Peyer's patch (tissue), 4 donors: ENCODE results near the gene EHD4. TPM values are rescaled to one million over a fixed set of nuclear protein-coding genes. Genes with fewer than 3 reads are reported as not detected.

Experiments used
- DNase-seq, 3 donors: peaks; one replicate each; pipeline ENCODE4 v3.0.0-alpha.2; 2017 to 2019
- H3K27ac ChIP-seq, 4 donors: fragments of 200-600 bp; sonication (generic); one replicate each; pipeline ENCODE4 v1.5.1; 2016 to 2019
- H3K27me3 ChIP-seq, 2 donors: fragments of 200-600 bp; sonication (generic); one replicate each; pipeline ENCODE4 v1.5.1; 2019
- H3K36me3 ChIP-seq, 3 donors: fragments of 200-600 bp; sonication (generic); one replicate each; pipeline ENCODE4 v1.5.1; 2016 to 2019
- H3K4me1 ChIP-seq, 4 donors: fragments of 200-600 bp; sonication (generic); one replicate each; pipeline ENCODE4 v1.5.1; 2016 to 2019
- H3K4me3 ChIP-seq, 4 donors: fragments of 200-600 bp; sonication (generic); 1 replicate in 3 of 4; 2 replicates in 1 of 4; pipeline ENCODE4 v1.5.1; 2016 to 2019; ENCODE audit warnings: mild to moderate bottlenecking in 1 of 4
- H3K9me3 ChIP-seq, 4 donors: fragments of 200-600 bp; sonication (generic); one replicate each; pipeline ENCODE4 v1.5.1; 2016 to 2019; ENCODE audit warnings: mild to moderate bottlenecking in 1 of 4
- POLR2A ChIP-seq, 2 donors: fragments of 450-650 bp; IDR thresholded peaks; one replicate each; pipeline ENCODE4 v1.5.1; 2017; ENCODE audit warnings: antibody characterized with exemption in 2 of 2, mild to moderate bottlenecking in 2 of 2, moderate library complexity in 2 of 2
- total RNA-seq, 4 donors: library from RNA; depleted of rRNA; stranded (reverse); fragments of >200 nt; gene quantifications; one replicate each; pipeline ENCODE4 v1.1.0, GENCODE V29; 2016
- TF ChIP-seq, protein P1 (sequence below), 6 experiments: fragments of 450-650 bp in 4 of 6; fragments of 200-600 bp in 2 of 6; sonication (generic) in 1 of 6; IDR thresholded peaks; one replicate each; pipeline ENCODE4 v1.5.1; 2017 to 2019; ENCODE audit warnings: antibody characterized with exemption in 6 of 6, mild to moderate bottlenecking in 3 of 6, moderate library complexity in 1 of 6

EHD4 gene
- total RNA-seq, 4 donors from 2014 or later, result 23.1 to 53.9 (median 34.9) TPM

DNA sequence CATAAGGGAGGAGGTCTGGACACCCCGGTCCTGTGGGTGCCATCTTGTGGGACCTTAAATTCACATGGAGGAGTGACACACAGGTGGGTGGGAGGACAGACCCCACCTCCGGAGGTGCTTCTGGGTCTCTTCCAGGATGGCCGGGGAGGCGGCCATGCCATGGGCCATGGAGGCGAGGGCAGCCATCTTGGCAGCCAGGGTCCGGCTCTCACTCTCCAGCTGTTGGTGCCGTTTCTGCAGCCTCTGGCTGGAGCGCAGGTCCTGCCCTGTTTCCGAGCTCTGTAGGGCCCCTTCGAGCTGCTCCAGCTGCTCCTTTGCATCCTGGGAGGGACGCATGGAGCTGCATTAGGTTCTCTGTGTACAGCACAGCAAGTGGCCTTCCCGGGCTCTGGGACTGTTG lies 97.6 kb downstream of the EHD4 start:
- no peaks in the 10 kb centered on the region for H3K9me3 ChIP-seq
- TF ChIP-seq, protein P1, sequence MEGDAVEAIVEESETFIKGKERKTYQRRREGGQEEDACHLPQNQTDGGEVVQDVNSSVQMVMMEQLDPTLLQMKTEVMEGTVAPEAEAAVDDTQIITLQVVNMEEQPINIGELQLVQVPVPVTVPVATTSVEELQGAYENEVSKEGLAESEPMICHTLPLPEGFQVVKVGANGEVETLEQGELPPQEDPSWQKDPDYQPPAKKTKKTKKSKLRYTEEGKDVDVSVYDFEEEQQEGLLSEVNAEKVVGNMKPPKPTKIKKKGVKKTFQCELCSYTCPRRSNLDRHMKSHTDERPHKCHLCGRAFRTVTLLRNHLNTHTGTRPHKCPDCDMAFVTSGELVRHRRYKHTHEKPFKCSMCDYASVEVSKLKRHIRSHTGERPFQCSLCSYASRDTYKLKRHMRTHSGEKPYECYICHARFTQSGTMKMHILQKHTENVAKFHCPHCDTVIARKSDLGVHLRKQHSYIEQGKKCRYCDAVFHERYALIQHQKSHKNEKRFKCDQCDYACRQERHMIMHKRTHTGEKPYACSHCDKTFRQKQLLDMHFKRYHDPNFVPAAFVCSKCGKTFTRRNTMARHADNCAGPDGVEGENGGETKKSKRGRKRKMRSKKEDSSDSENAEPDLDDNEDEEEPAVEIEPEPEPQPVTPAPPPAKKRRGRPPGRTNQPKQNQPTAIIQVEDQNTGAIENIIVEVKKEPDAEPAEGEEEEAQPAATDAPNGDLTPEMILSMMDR (IDR thresholded peaks at IDR 0.05), result no peak
- no peak for TF ChIP-seq POLR2A (IDR thresholded peaks at IDR 0.05)
- no peak overlapping the region for H3K27ac ChIP-seq
- H3K4me3 ChIP-seq, result no peak overlapping the region
- H3K27me3 ChIP-seq, result no peaks in the 10 kb centered on the region
- no peaks in the 10 kb centered on the region for H3K4me1 ChIP-seq
- H3K36me3 ChIP-seq, result no peaks in the 10 kb centered on the region
- DNase-seq, result no peak

DNA sequence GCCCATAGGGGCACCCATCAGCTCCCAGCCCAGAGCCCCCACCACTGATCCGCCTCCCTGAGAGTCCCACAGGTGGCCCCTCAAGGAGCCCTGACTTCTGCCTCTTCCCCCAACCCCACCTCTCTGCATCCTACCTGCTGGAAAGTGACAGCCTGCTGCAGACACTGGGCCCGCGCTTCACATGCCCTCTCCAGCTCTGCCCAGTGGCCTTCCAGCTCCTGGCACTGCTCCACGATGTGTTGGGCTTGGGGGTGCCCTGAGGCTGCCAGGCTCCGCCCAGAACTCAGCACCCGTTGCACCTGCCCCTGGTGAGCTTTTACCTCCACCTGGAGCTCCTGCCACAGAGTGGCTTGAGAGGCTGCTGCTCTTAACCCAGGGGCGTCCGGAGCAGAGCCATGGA lies 98.6 kb downstream of the EHD4 start:
- DNase-seq, result no peak
- no peaks in the 10 kb centered on the region for H3K9me3 ChIP-seq
- H3K4me3 ChIP-seq, result no peak overlapping the region
- no peak for TF ChIP-seq POLR2A (IDR thresholded peaks at IDR 0.05)
- TF ChIP-seq, protein P1 (IDR thresholded peaks at IDR 0.05), result no peak
- H3K27me3 ChIP-seq, result no peaks in the 10 kb centered on the region
- no peaks in the 10 kb centered on the region for H3K4me1 ChIP-seq
- H3K36me3 ChIP-seq, result no peaks in the 10 kb centered on the region
- no peak overlapping the region for H3K27ac ChIP-seq

DNA sequence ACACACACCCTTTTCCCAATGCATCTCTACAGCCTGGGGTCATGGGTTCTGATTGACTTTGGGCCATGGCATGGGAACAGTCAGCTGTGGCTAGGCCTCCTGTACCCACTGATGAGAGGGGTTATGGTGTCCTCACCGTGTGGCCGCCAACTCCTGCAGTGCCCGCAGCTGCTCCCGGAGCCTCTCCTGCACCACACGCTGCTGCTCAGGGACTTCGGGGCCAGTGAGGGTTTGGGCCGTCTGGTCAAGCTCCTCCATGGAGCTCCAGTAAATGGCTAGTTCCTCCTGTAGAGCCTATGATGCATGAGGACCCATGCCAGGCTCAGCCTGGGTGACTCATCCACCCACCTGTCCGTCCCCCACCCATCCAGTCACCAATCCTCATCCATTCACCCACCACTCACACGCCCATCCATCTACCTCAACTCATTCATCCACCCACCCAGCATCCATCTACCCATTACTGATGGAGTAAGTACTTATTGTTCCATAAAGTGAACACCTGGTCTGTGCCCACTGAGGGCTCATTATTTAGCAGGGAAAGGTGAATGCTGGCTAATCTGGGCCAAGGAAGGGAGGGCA lies 100.1 kb downstream of the EHD4 start:
- Histone ChIP-seq H3K27ac (no peak overlapping the region), H3K4me3 (no peak overlapping the region)
- TF ChIP-seq, protein P1 (IDR thresholded peaks at IDR 0.05), result no peak
- TF ChIP-seq POLR2A (IDR thresholded peaks at IDR 0.05), result no peak

DNA sequence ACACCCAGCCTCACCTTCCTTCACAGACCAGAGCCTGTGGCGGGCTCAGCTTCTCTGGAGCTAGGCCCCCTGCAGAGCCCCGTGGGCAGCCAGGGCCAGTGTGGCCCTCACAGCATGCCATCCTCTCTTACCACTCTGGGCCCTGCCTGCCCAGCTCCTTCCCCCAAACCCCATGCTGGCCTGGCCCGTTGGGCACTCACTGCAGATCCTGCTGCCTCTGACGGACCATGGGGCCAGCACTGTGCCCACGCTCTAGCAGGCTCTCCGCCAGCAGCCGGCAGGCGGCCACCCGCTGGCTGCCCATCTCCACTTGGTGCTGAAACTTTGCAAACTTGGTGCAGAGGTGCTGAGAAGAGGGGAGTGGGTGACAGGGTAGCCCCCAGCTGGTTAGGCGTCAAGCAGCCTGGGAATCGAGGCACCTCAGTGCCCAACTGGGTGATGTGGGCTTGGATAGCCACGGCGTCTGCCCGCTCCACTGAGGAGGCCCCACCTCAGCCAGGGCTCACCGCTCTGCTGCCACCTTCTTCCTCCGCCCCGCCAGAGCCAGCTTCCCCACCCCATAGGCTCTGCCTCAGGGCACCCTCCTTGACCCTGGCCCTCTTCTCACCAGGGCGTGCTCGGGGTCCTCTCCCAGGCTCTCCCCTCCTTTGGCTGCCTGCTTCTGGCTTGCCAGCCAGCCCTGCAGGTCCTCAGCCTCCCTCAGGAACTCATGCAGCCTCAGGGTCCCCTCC lies 101.0 kb downstream of the EHD4 start:
- Histone ChIP-seq H3K4me3 (no peak overlapping the region), H3K9me3 (no peaks in the 10 kb centered on the region), H3K4me1 (no peaks in the 10 kb centered on the region), H3K27me3 (no peaks in the 10 kb centered on the region), H3K36me3 (no peaks in the 10 kb centered on the region), H3K27ac (no peak overlapping the region)
- TF ChIP-seq, protein P1 (IDR thresholded peaks at IDR 0.05), result no peak
- TF ChIP-seq POLR2A (IDR thresholded peaks at IDR 0.05), result no peak
- DNase-seq, result no peak

More for the DNA sequence above, 100.1 kb downstream of the EHD4 start:
- Histone ChIP-seq H3K9me3 (no peaks in the 10 kb centered on the region), H3K36me3 (no peaks in the 10 kb centered on the region), H3K27me3 (no peaks in the 10 kb centered on the region), H3K4me1 (no peaks in the 10 kb centered on the region)
- DNase-seq, result no peak

DNA sequence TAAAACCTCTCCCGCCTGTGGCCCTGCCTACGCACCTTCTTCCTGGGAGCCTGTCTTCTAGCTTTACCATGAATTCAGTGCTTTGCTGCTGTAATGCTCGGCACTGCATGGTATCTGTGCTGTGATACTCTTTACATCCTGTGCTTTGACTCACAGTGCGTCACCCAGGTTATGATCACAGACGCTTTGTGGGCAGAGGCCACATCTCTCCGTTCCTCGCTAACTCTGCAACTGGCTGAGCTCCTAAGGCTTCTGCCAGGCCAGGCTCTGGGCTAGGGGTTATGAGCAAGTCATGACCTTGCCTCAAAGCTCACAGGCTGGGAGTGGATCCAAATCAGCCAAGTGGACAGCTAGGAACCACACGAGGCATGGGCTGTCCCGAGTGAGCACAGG lies 101.7 kb downstream of the EHD4 start:
- no peak overlapping the region for H3K27ac ChIP-seq
- H3K4me3 ChIP-seq, result no peak overlapping the region
- no peak for TF ChIP-seq POLR2A (IDR thresholded peaks at IDR 0.05)
- TF ChIP-seq, protein P1 (IDR thresholded peaks at IDR 0.05), result no peak
- no peaks in the 10 kb centered on the region for H3K27me3 ChIP-seq
- DNase-seq, result no peak
- no peaks in the 10 kb centered on the region for H3K4me1 ChIP-seq
- H3K36me3 ChIP-seq, result no peaks in the 10 kb centered on the region
- H3K9me3 ChIP-seq, result no peaks in the 10 kb centered on the region
